Erythroblast (primary cell): ENCODE measurements around the gene CHRM2.

Experiments used
- GATA1 ChIP-seq: IDR thresholded peaks from 2 replicates; pipeline ENCODE4 v1.6.1; 2011; ENCODE audit warnings: low read depth, mild to moderate bottlenecking, control low read depth, low read length, moderate library complexity
- POLR2A ChIP-seq: IDR thresholded peaks from 2 replicates; pipeline ENCODE4 v1.6.1; 2011; ENCODE audit warnings: mild to moderate bottlenecking, low read length

DNA sequence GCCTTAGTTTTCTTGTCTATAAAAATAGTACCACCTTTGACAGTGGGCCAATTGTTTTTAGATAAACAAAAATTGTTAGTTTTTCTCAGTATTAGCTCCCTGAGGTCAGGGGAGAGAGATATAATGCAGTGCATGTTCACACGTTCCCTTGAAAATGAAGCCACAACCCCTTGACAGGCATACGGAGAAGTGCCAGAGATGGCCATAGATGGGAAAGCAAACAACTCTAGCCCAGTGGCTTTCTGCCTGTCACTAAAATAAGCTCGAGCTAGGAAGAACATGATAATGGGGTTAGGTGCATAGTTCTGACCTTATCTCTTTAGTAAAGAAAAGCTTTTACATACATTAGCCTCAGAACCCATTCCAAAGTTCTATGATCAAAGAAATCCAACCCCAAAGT lies 124.9 kb downstream of the CHRM2 start:
- TF ChIP-seq POLR2A = no peak
- no peak for TF ChIP-seq GATA1
